CD4-positive, alpha-beta T cell treated with Interleukin-12 subunit alpha and Interleukin-12 subunit beta, for 1 hour (primary cell): ENCODE measurements around the gene ZFP1.

Experiments
- DNase-seq: peaks from one replicate; pipeline ENCODE4 v3.0.0-alpha.2; 2020

Gene ZFP1

GRCh38 chr16:75148311-75149195, at the start of gene ZFP1:
TSS of gene ZFP1 (plus strand) at chr16:75148524. CDS start at chr16:75152952, 4,428 bp downstream.
- peak; percentile 95 for DNase-seq

GRCh38 chr16:75099075-75099667, 49.2 kb upstream of the ZFP1 start:
- DNase-seq = no peak

GRCh38 chr16:75099738-75100602, 48.4 kb upstream of the ZFP1 start:
- peak; percentile 44 for DNase-seq

- no peak for DNase-seq
These were observed 47.7 kb upstream of the ZFP1 start for GRCh38 chr16:75100603-75100990.

- DNase-seq = no peak
These were observed 46.7 kb upstream of the ZFP1 start for GRCh38 chr16:75101635-75102034.

GRCh38 chr16:75102595-75102994, 45.7 kb upstream of the ZFP1 start:
- no peak for DNase-seq

GRCh38 chr16:75103994-75104393, 44.3 kb upstream of the ZFP1 start:
- no peak for DNase-seq

GRCh38 chr16:75104836-75105235, 43.5 kb upstream of the ZFP1 start:
- DNase-seq = no peak

- peak; percentile 25 for DNase-seq
These were observed 42.8 kb upstream of the ZFP1 start for GRCh38 chr16:75105306-75106061.

GRCh38 chr16:75106351-75107274, 41.7 kb upstream of the ZFP1 start:
- DNase-seq = no peak

GRCh38 chr16:75107505-75107904, 40.8 kb upstream of the ZFP1 start:
- no peak for DNase-seq

- DNase-seq = peak; percentile 58
These were observed 39.3 kb upstream of the ZFP1 start for GRCh38 chr16:75108792-75109731.

GRCh38 chr16:75109732-75110243, 38.5 kb upstream of the ZFP1 start:
- no peak for DNase-seq

GRCh38 chr16:75110637-75111513, 37.4 kb upstream of the ZFP1 start:
- DNase-seq = peak; percentile 83

- no peak for DNase-seq
These were observed 36.8 kb upstream of the ZFP1 start for GRCh38 chr16:75111514-75111940.

GRCh38 chr16:75111961-75112733, 36.2 kb upstream of the ZFP1 start:
- DNase-seq = no peak

- no peak for DNase-seq
These were observed 35.4 kb upstream of the ZFP1 start for GRCh38 chr16:75112734-75113491.
